HG03108 (cell line): Measurements from ENCODE around the gene CNOT6.
"Not testable (repeated sequence)": the region's sequence is repeated elsewhere in the genome, so short reads cannot be mapped to it uniquely, and the experiment has no call there.

Experiments used
- ATAC-seq: cut with Tn5 transposase; IDR thresholded peaks from one replicate; pipeline ENCODE4 v1.9.1; 2021; ENCODE audit warnings: moderate library complexity; ENCODE audit not compliant: unreplicated experiment

Gene CNOT6

DNA sequence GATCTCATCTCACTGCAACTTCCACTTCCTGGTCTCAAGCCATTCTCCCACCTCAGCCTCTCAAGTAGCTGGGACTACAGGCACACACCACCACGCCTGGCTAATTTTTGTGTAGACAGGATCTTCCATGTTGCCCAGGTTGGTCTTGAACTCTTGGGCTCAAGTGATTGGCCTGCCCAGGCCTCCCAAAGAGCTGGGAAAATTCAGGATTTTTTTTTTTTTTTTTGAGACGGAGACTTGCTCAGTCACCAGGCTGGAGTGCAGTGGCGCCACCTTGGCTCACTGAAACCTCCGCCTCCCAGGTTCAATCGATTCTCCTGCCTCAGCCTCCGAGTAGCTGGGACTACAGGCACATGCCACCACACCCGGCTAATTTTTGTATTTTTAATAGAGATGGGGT, 21.8 kb downstream of the CNOT6 start:
- ATAC-seq: not testable (repeated sequence)

DNA sequence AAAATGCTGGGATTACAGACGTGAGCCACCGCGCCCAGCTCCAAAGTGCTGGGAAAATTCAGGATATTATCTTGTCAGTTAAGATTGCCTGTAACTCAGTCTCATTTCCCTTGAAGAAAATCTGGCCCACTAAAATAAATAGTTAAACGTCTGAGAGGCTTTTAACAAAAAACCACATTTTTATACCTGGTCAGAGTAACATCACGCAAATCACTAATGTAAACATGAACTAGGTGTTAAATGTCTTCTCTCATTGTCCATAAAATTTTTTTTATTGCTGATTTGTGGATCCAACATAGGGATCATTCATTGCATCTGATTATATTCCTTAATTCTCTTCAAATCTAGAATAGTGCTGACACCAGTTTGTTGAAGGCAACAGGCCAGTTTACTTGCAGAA, 22.3 kb downstream of the CNOT6 start:
- no peak for ATAC-seq

GRCh38 chr5:180519098-180519497, 24.9 kb downstream of the CNOT6 start:
- ATAC-seq: no peak

DNA sequence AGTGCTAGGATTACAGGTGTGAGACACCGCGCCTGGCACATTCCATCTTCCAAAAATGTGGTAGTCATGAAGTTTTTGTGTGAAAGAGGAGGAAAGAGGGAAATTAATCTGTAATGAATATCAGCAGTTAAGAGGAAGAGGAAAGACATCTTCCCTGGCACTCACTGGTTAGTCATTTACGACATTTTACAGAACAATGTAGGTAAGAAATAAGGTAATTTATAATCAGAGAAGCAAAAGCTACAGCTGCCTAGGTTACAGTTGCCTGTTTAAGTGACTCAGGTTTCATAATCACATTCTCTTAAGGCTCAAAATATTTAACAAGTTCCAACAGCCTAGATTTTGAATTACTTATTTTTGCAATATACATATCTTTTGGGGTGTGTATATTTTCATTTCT, 26.9 kb downstream of the CNOT6 start:
- ATAC-seq: no peak

GRCh38 chr5:180521591-180521990, 27.4 kb downstream of the CNOT6 start:
- ATAC-seq: no peak

DNA sequence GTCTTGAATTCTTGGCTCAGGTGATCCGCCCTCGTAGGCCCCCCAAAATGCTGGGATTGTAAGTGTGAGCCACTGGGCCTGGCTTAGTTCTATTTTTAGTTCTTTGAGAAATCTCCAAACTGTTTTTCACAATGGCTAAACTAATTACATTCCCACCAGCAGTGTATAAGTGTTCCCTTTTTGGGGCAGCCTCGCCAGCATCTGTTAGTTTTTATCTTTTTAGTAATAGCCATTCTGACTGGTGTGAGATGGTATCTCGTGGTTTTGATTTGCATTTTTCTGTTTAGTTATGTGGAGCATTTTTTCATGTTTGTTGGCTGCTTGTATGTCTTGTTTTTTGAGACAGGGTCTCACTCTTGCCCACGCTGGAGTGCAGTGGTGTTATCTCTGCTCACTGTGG, 28.2 kb downstream of the CNOT6 start:
- ATAC-seq: no peak

DNA sequence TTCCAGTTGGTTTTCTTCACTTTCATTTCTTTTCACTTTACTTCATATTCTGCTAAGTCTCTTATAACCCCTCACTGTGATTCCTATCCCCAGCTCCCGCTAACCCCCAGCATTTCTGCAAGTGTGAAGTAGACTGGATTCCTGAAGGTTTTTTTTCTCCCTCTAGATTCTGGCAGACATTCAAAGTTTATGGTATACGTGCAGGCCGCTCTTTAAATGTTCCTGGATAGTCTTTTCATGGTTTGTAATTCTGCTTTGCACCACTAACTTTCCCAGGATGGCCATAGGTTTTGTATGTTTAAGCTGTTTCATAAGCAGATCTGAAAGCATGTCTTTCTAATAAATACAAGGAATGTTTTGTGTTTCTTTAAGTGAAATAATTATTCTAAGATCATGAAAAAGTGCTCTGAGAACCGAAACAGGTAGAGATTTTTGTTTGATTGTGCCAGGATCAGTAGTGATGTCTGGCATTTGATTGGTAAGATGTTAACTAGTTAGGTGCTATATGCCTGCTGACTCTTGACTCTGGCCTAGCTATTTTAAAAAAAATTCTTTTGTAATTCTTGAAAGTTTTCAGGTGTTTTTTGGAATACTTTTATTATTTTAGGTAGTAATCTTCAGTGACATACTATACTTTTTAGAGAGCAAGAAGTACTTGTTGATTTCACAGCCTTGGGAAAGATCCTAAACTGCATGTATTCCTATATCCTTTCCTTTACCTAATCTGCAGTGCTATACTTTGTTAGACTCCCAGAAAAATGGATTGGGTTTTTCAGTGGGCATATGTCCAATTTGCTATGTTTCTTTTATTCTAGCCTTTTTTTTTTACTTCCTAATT, 29.7 kb downstream of the CNOT6 start:
- ATAC-seq: no peak

DNA sequence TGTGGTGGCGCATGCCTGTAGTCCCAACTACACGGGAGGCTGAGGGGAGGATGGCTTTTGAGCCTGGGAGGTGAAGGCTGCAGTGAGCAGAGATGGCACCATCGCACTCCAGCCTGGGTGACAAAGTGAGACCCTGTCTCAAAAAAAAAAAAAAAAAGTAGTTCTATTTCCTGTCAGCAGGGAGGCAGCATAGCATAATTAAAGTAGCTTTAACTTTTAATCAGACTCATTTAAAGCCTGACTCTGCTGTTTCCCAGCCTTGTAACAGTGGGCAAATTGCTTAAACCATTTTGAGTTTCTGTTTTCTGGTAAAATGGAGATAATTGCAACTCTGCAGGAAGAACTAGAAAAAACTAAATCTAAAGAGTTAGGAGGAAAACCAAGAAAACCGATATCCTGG, 31.2 kb downstream of the CNOT6 start:
- no peak for ATAC-seq

DNA sequence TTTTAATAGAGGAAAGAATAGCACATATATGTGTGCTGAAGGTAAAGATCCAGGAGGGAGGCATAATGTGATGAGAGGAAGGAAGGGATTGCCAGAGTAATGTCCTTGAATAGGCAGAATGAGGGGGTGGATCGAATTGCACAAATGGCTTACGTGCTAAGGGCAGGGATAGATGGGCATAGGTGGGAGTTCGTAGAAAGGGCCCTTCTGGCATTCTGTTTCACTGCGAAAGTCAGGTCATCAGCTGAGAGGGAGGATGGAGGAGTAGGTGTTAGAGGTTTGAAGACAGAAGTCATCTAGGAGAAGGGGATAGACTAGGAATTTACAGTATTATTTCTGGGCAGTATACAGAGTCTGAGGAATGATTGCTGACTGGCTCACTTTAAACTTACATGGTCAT, 32.1 kb downstream of the CNOT6 start:
- no peak for ATAC-seq

DNA sequence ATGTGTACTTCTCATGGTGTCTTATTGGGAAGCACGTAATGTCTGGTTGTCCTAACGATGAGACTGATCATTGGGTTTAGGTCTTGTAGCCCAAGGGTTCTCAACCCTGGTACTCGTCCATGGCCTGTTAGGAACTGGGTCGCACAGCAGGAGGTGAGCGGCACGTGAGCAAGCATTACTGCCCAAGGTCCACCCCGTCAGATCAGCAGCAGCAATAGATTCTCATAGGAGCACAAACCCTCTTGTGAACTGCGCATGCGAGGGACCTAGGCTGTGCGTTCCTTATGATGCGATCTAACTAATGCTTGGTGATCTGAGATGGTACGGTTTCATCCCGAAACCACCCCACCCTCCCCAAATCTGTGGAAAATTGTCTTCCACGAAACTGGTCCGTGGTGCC, 33.5 kb downstream of the CNOT6 start:
- no peak for ATAC-seq

- not testable (repeated sequence) for ATAC-seq
These were observed 36.9 kb downstream of the CNOT6 start for GRCh38 chr5:180531036-180531585.

DNA sequence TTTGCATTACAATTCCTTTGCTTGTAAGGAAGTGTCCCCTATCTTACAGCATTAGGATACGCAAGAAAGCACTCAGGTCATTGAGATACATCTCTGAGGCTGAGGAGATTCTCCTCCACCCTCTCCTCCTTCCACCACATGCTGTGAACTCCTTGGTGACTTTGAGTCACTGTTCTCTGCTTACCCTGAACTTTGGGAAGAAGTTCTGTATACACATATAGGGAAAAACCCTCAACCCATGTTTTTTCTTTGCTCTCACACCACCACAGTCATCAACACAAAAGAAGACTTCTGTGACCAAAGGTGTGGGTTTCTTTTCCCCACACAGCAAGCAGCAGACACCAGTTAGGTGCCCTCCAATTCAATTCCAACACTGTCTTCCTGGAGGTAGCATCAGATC, 38.1 kb downstream of the CNOT6 start:
- no peak for ATAC-seq

DNA sequence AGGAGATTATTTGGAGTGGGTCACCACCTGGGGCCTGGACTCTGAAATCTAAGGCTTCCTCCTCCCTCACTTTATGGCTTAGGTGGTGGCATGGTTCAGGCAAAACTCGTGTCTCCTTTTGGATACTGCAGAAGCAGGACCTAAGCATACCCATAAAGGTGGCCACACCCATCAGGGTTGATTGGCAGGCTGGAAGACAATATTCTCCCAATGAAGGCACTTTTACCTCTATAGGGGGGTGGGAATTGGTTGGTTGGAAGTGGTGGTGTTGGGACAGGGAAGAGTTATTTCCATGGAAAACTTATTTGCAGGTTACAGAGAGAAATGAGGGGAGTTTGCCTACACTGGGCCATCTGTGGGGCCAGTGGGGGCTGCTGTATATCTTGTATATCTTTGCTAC, 39.7 kb downstream of the CNOT6 start:
- no peak for ATAC-seq

GRCh38 chr5:180535573-180535972, 41.4 kb downstream of the CNOT6 start:
- no peak for ATAC-seq

DNA sequence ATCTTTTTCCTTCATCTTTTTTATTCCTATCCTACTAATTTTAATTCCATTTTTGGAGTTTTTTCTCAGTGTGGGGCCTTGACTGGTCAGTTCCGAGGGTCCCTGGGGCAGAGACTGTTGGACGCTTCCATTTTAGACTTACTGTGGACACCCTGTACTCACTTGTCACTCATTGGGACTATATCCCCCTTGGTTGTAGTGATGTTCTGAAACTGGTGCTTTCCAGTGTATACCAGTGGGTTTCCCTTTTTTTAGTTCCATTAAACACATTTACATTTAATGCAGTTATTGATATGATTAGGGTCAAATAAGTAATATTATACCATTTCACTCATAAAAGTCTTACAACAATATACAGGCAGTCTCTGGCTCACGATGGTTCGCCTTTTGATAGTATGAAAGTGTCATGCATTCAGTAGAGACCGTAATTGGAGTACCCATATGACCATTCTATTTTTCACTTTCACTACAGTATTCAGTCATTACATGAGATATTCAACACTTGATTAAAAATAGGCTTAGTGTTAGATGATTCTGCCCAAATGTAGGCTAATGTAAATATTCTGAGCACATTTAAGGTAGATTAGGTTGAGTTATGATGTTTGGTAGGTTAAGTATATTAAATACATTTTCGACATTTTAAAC, 46.0 kb downstream of the CNOT6 start:
- no peak for ATAC-seq

GRCh38 chr5:180541710-180542109, 47.5 kb downstream of the CNOT6 start:
- no peak for ATAC-seq

- no peak for ATAC-seq
These were observed 51.1 kb downstream of the CNOT6 start for GRCh38 chr5:180545248-180545647.

- no peak for ATAC-seq
These were observed 54.4 kb downstream of the CNOT6 start for GRCh38 chr5:180548563-180548962.

GRCh38 chr5:180553530-180553929, 59.4 kb downstream of the CNOT6 start:
- no peak for ATAC-seq

GRCh38 chr5:180555168-180555921, 61.2 kb downstream of the CNOT6 start:
- no peak for ATAC-seq

- ATAC-seq: no peak
These were observed 63.1 kb downstream of the CNOT6 start for GRCh38 chr5:180557217-180557809.
